GM12865 (cell line): ENCODE data around the gene C11orf91.
A peak's percentile ranks its signal among the peaks of the same experiment; 100 is the strongest.
"Not testable (repeated sequence)": the region's sequence is repeated elsewhere in the genome, so short reads cannot be mapped to it uniquely, and the experiment has no call there.

Experiments
- DNase-seq: peaks from one replicate; pipeline ENCODE4 v3.0.0; 2010; ENCODE audit warnings: low read depth
- H3K4me3 ChIP-seq: 2 replicates; pipeline ENCODE4 v1.5.1; 2011; ENCODE audit warnings: mild to moderate bottlenecking, low read depth, low read length, control low read depth
- TF ChIP-seq, protein P1 (sequence below): IDR thresholded peaks from 2 replicates; pipeline ENCODE4 v1.5.1; 2011; ENCODE audit warnings: low read length, control low read depth, low read depth, inconsistent platforms; ENCODE audit not compliant: insufficient read depth; ENCODE audit errors: missing control alignments

Gene C11orf91

DNA sequence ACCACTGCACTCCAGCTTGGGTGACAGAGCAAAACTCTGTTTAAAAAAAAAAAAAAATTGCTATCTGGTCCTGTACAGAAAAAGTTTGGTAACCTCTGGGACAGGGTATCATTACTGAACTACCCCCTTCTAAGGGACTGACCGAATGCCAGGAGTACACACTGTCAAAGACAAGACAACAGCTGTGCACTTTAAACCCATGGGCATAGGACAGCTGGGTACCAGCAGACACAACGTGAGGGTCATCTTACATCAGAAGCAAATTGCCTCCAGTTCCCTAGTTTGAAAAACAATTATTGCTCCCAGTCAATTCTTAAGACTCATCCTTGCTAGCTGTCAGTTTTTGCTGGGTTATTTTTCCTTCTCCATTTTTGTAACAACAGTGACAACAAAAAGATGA lies 17.8 kb upstream of the C11orf91 start:
- TF ChIP-seq, protein P1, sequence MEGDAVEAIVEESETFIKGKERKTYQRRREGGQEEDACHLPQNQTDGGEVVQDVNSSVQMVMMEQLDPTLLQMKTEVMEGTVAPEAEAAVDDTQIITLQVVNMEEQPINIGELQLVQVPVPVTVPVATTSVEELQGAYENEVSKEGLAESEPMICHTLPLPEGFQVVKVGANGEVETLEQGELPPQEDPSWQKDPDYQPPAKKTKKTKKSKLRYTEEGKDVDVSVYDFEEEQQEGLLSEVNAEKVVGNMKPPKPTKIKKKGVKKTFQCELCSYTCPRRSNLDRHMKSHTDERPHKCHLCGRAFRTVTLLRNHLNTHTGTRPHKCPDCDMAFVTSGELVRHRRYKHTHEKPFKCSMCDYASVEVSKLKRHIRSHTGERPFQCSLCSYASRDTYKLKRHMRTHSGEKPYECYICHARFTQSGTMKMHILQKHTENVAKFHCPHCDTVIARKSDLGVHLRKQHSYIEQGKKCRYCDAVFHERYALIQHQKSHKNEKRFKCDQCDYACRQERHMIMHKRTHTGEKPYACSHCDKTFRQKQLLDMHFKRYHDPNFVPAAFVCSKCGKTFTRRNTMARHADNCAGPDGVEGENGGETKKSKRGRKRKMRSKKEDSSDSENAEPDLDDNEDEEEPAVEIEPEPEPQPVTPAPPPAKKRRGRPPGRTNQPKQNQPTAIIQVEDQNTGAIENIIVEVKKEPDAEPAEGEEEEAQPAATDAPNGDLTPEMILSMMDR: no peak
- no peak overlapping the region for H3K4me3 ChIP-seq
- no peak for DNase-seq

DNA sequence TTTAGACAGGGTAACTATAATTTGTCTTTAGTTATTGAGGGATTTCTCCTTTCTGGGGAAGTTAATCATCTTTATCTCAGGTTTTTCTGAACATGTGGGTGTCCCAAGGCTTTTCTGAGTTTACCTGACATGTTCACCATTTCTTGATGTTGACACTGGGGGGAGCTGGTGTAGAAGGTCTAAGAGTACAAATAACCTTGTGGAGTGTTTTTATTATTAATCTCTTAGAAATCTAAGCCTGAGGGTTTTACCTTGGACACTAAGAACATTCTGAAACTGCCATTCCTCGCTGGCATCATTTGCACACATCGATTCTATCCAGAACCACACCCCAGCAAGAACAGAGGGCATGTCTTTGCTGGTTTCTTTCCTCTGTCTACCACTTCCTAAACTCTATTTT lies 15.6 kb upstream of the C11orf91 start:
- peak; percentile 55 for DNase-seq
- H3K4me3 ChIP-seq: no peak overlapping the region
- TF ChIP-seq, protein P1: peak; percentile 38

DNA sequence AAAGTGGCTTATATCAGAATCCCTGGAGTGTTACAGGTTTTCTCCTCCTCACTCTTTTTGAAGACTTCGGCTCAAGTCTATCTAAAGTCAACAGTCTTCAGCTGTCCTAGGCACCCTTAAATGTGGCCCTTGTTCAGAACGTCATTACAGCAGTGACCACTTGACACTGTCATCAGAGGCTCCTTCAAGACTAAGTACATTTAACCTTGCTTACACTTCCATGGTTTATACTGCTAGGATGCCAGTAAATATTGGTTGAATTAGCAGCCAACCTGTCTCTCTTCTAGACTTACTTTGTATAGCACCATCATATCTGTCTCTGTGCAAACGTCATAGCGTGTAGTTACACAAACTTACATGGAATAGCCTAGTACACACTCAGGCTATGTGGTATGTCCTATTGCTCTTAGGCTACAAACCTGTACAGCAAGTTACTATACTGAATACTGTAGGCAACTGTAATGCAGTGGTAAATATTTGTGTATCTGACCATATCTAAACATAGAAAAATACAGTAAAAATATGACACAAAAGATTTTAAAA lies 13.3 kb upstream of the C11orf91 start:
- H3K4me3 ChIP-seq: no peak overlapping the region
- TF ChIP-seq, protein P1: no peak
- no peak for DNase-seq

GRCh38 chr11:33713151-33713855 lies 12.7 kb upstream of the C11orf91 start:
- TF ChIP-seq, protein P1: no peak
- DNase-seq: no peak
- H3K4me3 ChIP-seq: no peak overlapping the region

GRCh38 chr11:33712436-33712835 lies 11.8 kb upstream of the C11orf91 start:
- no peak overlapping the region for H3K4me3 ChIP-seq
- DNase-seq: no peak
- TF ChIP-seq, protein P1: no peak

DNA sequence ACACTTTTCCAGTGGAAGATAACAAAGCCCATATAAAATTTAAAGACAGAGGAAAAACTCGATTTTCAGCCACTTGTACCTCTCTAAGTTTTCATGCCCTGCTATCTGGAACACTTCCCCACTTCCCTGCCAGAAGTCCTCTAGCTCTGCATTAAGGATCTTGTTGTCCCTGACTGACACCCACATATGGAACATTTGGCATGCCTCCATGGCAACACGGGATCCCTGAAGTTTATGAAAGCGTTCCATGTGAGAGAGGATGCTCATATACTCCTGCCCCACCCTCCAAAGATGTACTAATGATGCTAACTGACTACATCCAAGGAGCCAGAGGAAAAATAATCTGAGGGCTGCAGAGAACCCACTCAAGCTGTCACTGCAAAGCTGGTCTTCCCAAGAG lies 8.8 kb upstream of the C11orf91 start:
- no peak overlapping the region for H3K4me3 ChIP-seq
- TF ChIP-seq, protein P1: no peak
- DNase-seq: no peak

- no peak overlapping the region for H3K4me3 ChIP-seq
- TF ChIP-seq, protein P1: no peak
- DNase-seq: no peak
Observed at GRCh38 chr11:33708985-33709384, 8.4 kb upstream of the C11orf91 start.

GRCh38 chr11:33707831-33708230 lies 7.2 kb upstream of the C11orf91 start:
- not testable (repeated sequence) for DNase-seq

More at GRCh38 chr11:33707831-33708230, 7.2 kb upstream of the C11orf91 start:
- not testable (repeated sequence) for H3K4me3 ChIP-seq
